Left ventricle myocardium inferior (tissue), 1 donor: ENCODE results near the gene TTC39C. TPM values are rescaled to one million over a fixed set of nuclear protein-coding genes. Genes with fewer than 3 reads are reported as not detected.
A peak's percentile ranks its signal among the peaks of the same experiment; 100 is the strongest.

Source experiments
- DNase-seq: peaks from one replicate; pipeline ENCODE4 v3.0.0-alpha.2; 2020
- H3K27ac ChIP-seq: fragments of 200-600 bp; replicated peaks from 2 replicates; pipeline ENCODE4 v1.8.0; 2021
- H3K27me3 ChIP-seq: fragments of 200-600 bp; 2 replicates; pipeline ENCODE4 v1.8.0; 2021; ENCODE audit warnings: low read depth
- H3K36me3 ChIP-seq: fragments of 200-600 bp; 2 replicates; pipeline ENCODE4 v1.8.0; 2021
- H3K4me1 ChIP-seq: fragments of 200-600 bp; 2 replicates; pipeline ENCODE4 v1.8.0; 2021
- H3K4me3 ChIP-seq: fragments of 200-600 bp; 2 replicates; pipeline ENCODE4 v1.8.0; 2021; ENCODE audit warnings: mild to moderate bottlenecking, moderate library complexity
- H3K9me3 ChIP-seq: fragments of 200-600 bp; replicated peaks from 2 replicates; pipeline ENCODE4 v1.8.0; 2021
- CTCF ChIP-seq: fragments of 200-600 bp; IDR thresholded peaks from 2 replicates; pipeline ENCODE4 v1.8.0; 2021; ENCODE audit warnings: antibody characterized with exemption, mild to moderate bottlenecking, borderline replicate concordance
- intact Hi-C: fragments of 100-400 bp; cut with micrococcal nuclease; formaldehyde crosslinking; loops from one replicate; pipeline ENCODE4 v1.11.0; 2022
- long read RNA-seq: library from polyadenylated mRNA; unstranded; transcript quantifications from one replicate; pipeline ENCODE4 v2.0.0, GENCODE V29; 2021
- total RNA-seq: library from RNA; stranded (reverse); fragmentation: NEBNext Ultra II Directional; extraction: Animal tissue kit (Norgen Biotek cat#: 25700); gene quantifications from one replicate; pipeline ENCODE4 v1.2.1, GENCODE V29; 2021
- donor health status: DM: no; HTN: yes; CAD: no; lungs with severe emphysema.

Gene TTC39C
- total RNA-seq, result 4.6 TPM
- long read RNA-seq, partial matches to known transcripts, result 0 of 6 reads
- long read RNA-seq, other reads (novel, unspliced or antisense), result 1 of 6 reads

GRCh38 chr18:24014062-24014985, at the start of gene TTC39C:
TSS of gene TTC39C (plus strand) at chr18:24014754. CDS start at chr18:24014872, 118 bp downstream.
- peak; percentile 11 for TF ChIP-seq CTCF
- intact Hi-C loops, result no loop called here
- H3K4me1 ChIP-seq, result peaks cover 26% of the 10 kb centered on the region

GRCh38 chr18:23966909-23967308, 47.6 kb upstream of the TTC39C start:
- DNase-seq, result no peak
- Histone ChIP-seq H3K9me3 (no peaks in the 10 kb centered on the region), H3K4me3 (no peak overlapping the region), H3K4me1 (no peaks in the 10 kb centered on the region), H3K36me3 (no peaks in the 10 kb centered on the region), H3K27ac (no peak overlapping the region), H3K27me3 (no peaks in the 10 kb centered on the region)
- TF ChIP-seq CTCF, result no peak
- intact Hi-C loops, result no loop called here

More at GRCh38 chr18:24014062-24014985, at the start of gene TTC39C:
- peak; percentile 69 for DNase-seq
- Histone ChIP-seq H3K9me3 (no peaks in the 10 kb centered on the region), H3K27me3 (peaks cover 9% of the 10 kb centered on the region), H3K36me3 (no peaks in the 10 kb centered on the region), H3K4me3 (peak within 1 kb of the TSS; percentile 93), H3K27ac (peak within 1 kb of the TSS; percentile 74)

- intact Hi-C loops, result no loop called here
- TF ChIP-seq CTCF, result no peak
- H3K4me1 ChIP-seq, result no peaks in the 10 kb centered on the region
- no peak for DNase-seq
- H3K27me3 ChIP-seq, result no peaks in the 10 kb centered on the region
- H3K9me3 ChIP-seq, result no peaks in the 10 kb centered on the region
- H3K27ac ChIP-seq, result no peak overlapping the region
- no peaks in the 10 kb centered on the region for H3K36me3 ChIP-seq
- no peak overlapping the region for H3K4me3 ChIP-seq
Observed at GRCh38 chr18:23967321-23968089, 47.0 kb upstream of the TTC39C start.

GRCh38 chr18:23968638-23969604, 45.6 kb upstream of the TTC39C start:
- intact Hi-C loops, result no loop called here
- no peak overlapping the region for H3K27ac ChIP-seq
- no peak overlapping the region for H3K4me3 ChIP-seq
- H3K27me3 ChIP-seq, result no peaks in the 10 kb centered on the region
- no peak for TF ChIP-seq CTCF
- DNase-seq, result no peak
- peaks cover under 1% of the 10 kb centered on the region for H3K9me3 ChIP-seq
- no peaks in the 10 kb centered on the region for H3K4me1 ChIP-seq
- no peaks in the 10 kb centered on the region for H3K36me3 ChIP-seq
